Caco-2 (cell line): ENCODE results near the gene CAPN5. TPM values are rescaled to one million over a fixed set of nuclear protein-coding genes. Genes with fewer than 3 reads are reported as not detected.

Experiments used
- BruUV-seq: library from RNA; stranded (reverse); fragments of 400-500 nt; replicated peaks from 2 replicates; lab custom pipeline; 2021; lab: Mats Ljungman, UMichigan
- CTCF ChIA-PET: fragments of 300-600 bp; sonication (Branson Sonifier 250); formaldehyde crosslinking; loops from one replicate; lab custom pipeline; 2022; ENCODE audit warnings: antibody characterized with exemption; lab: Charles Lee
- POLR2A ChIA-PET: fragments of 300-600 bp; sonication (Branson Sonifier 250); formaldehyde crosslinking; loops from one replicate; lab custom pipeline; 2022; ENCODE audit warnings: antibody characterized with exemption; lab: Charles Lee
- DNase-seq, 2 experiments: peaks; one replicate each; pipeline versions ENCODE4 v3.0.0 to v3.0.0-alpha.2; 2020 to 2022
- H3K27me3 ChIP-seq: replicated peaks from 2 replicates; pipeline ENCODE4 v1.6.0; 2011; ENCODE audit warnings: low read length; ENCODE audit not compliant: control insufficient read depth, insufficient read depth
- H3K36me3 ChIP-seq: 2 replicates; pipeline ENCODE4 v1.5.1; 2011; ENCODE audit warnings: low read length; ENCODE audit not compliant: control insufficient read depth, insufficient read depth
- H3K4me1 ChIP-seq: fragments of 250-450 bp; sonication (Bioruptor Pico); 2 replicates; pipeline ENCODE4 v1.5.1; 2020; ENCODE audit warnings: mild to moderate bottlenecking
- H3K4me3 ChIP-seq: 2 replicates; pipeline ENCODE4 v1.5.1; 2011; ENCODE audit warnings: low read depth, mild to moderate bottlenecking, control low read depth, low read length
- H3K9me3 ChIP-seq: fragments of 250-450 bp; sonication (Bioruptor Pico); 2 replicates; pipeline ENCODE4 v1.5.1; 2020; ENCODE audit warnings: mild to moderate bottlenecking, moderate library complexity
- H3K27ac Mint-ChIP-seq: one replicate; pipeline ENCODE4 v1.8.0; 2022; ENCODE audit warnings: mixed read lengths; ENCODE audit not compliant: unreplicated experiment
- H3K27me3 Mint-ChIP-seq: one replicate; pipeline ENCODE4 v1.8.0; 2022; ENCODE audit warnings: mixed read lengths; ENCODE audit not compliant: insufficient read depth, unreplicated experiment
- H3K36me3 Mint-ChIP-seq: one replicate; pipeline ENCODE4 v1.8.0; 2022; ENCODE audit warnings: mild to moderate bottlenecking, mixed read lengths; ENCODE audit not compliant: insufficient read depth, unreplicated experiment
- H3K4me1 Mint-ChIP-seq: one replicate; pipeline ENCODE4 v1.8.0; 2022; ENCODE audit warnings: low read depth, mixed read lengths; ENCODE audit not compliant: unreplicated experiment
- H3K4me3 Mint-ChIP-seq: one replicate; pipeline ENCODE4 v1.8.0; 2022; ENCODE audit warnings: mild to moderate bottlenecking, moderate library complexity, mixed read lengths; ENCODE audit not compliant: unreplicated experiment
- H3K9me3 Mint-ChIP-seq: one replicate; pipeline ENCODE4 v1.8.0; 2022; ENCODE audit warnings: mixed read lengths; ENCODE audit not compliant: unreplicated experiment
- CTCF ChIP-seq, 2 experiments: fragments of 200-600 bp in 1 of 2; IDR thresholded peaks; 1 replicate in 1 of 2; 2 replicates in 1 of 2; pipeline versions ENCODE4 v1.5.1 to v1.8.0; 2011 to 2022; ENCODE audit warnings: antibody characterized with exemption in 1 of 2, control low read depth in 1 of 2, inconsistent platforms in 1 of 2, low read depth in 1 of 2, low read length in 1 of 2, mild to moderate bottlenecking in 1 of 2, moderate library complexity in 1 of 2; ENCODE audit not compliant: insufficient read depth in 1 of 2, severe bottlenecking in 1 of 2, unreplicated experiment in 1 of 2
- intact Hi-C: fragments of 100-400 bp; cut with micrococcal nuclease; formaldehyde crosslinking; loops from one replicate; pipeline ENCODE4 v1.10.0; 2022; ENCODE audit not compliant: unreplicated experiment
- total RNA-seq: library from RNA; stranded (reverse); gene quantifications from 2 replicates; pipeline ENCODE4 v1.2.3, GENCODE V29; 2022

The CAPN5 gene
- total RNA-seq, 1 experiment from 2014 or later = 21.2 TPM

GRCh38 chr11:77108436-77108835 is 41.7 kb downstream of the CAPN5 start:
- H3K9me3 Mint-ChIP-seq = no peaks in the 10 kb centered on the region
- ChIA-PET CTCF (interaction anchor here (1.1 to 2.4 kb wide), 2 partner anchors 17 to 19 kb away, joined by 4 to 12 read pairs; partner anchors contain the start of gene MYO7A), POLR2A (no interaction called here)
- no peak for DNase-seq
- no peaks in the 10 kb centered on the region for H3K4me1 ChIP-seq
- H3K27me3 ChIP-seq = no peaks in the 10 kb centered on the region
- BruUV-seq = no TSS peak
- H3K27me3 Mint-ChIP-seq = no peaks in the 10 kb centered on the region
- intact Hi-C loops = no loop called here
- H3K27ac Mint-ChIP-seq = no peak overlapping the region
- peaks cover 7% of the 10 kb centered on the region for H3K4me1 Mint-ChIP-seq
- no peak overlapping the region for H3K4me3 ChIP-seq
- TF ChIP-seq CTCF (IDR thresholded peaks at IDR 0.05; ENCODE audit: insufficient read depth in 1 of 2, low read depth in 1 of 2, low read length in 1 of 2, severe bottlenecking in 1 of 2, unreplicated experiment in 1 of 2) = no peak
- H3K9me3 ChIP-seq = no peaks in the 10 kb centered on the region
- H3K36me3 ChIP-seq = no peaks in the 10 kb centered on the region
- no peaks in the 10 kb centered on the region for H3K36me3 Mint-ChIP-seq
- no peak overlapping the region for H3K4me3 Mint-ChIP-seq

DNA sequence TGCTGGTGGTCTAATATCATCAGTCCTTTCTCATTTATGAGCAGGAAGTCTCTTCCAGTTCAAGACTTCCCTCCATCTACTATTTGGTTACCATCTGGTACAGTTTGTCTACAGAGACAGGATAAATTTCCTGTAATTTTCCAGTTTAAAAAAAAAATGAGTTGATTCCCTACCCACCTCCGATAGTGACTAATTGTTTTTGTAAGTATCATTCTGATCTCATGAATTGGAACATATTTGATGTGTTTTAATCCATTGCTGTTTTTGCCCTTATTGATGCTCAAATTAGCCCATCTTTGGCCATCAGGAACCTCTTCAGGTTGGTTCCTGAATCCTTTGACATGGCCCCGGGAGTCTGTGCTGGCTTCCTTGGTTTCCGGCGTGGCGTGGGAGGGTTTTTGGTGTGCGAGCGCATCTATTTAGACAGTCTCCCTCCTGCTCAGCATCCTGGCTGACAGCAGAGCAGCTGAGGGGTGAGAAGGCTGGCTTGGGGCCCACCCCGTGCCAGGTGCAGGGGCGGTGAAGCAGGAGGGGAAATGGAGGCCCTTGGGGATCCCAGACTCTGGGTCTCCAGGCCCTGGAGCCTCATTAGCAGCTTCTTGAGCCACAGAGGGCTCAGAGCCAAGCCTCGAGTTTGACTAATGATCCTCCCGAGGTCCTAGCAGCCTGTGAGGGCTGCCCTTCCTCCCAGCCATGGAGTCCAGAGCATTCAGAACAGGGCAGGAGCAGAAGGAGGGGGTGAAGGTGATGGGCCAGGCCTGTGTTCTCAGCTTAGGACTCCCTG is 42.7 kb downstream of the CAPN5 start:
- Mint-ChIP-seq H3K9me3 (no peaks in the 10 kb centered on the region), H3K27me3 (no peaks in the 10 kb centered on the region), H3K4me3 (no peak overlapping the region), H3K36me3 (no peaks in the 10 kb centered on the region), H3K4me1 (peaks cover 7% of the 10 kb centered on the region), H3K27ac (no peak overlapping the region)
- no peak for TF ChIP-seq CTCF (IDR thresholded peaks at IDR 0.05; ENCODE audit: insufficient read depth in 1 of 2, low read depth in 1 of 2, low read length in 1 of 2, severe bottlenecking in 1 of 2, unreplicated experiment in 1 of 2)
- ChIA-PET POLR2A (no interaction called here), CTCF (interaction anchor here (0.6 to 1.1 kb wide), 2 partner anchors 17 to 18 kb away, joined by 3 to 4 read pairs; no protein-coding TSS in a partner anchor)
- intact Hi-C loops = no loop called here
- no peaks in the 10 kb centered on the region for H3K9me3 ChIP-seq
- H3K4me3 ChIP-seq = no peak overlapping the region
- H3K4me1 ChIP-seq = no peaks in the 10 kb centered on the region
- DNase-seq = no peak
- no peaks in the 10 kb centered on the region for H3K36me3 ChIP-seq
- no peaks in the 10 kb centered on the region for H3K27me3 ChIP-seq
- BruUV-seq = no TSS peak

DNA sequence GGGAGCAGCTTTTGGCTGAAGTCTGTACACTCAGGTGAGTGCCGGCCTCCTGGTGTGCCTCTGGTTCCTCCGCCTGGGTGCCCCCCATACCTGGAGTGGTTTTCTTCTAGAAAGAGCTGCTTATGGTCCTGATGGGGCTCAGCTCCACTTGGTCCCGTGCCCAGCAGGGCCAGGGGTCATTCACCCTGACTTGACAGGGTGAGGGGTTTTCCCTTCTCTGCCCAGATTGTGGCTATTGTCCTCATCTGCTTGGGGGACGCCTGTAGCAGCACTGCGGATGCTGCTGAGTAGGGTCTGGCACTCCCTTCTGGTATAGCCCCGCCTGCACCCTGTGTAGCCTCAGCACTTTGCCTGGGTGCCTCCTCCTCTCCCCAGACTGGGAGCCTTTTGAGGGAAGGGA is 44.1 kb downstream of the CAPN5 start:
- intact Hi-C loops = no loop called here
- POLR2A ChIA-PET = no interaction called here

More for the DNA sequence above, 44.1 kb downstream of the CAPN5 start:
- Mint-ChIP-seq H3K27ac (no peak overlapping the region), H3K9me3 (no peaks in the 10 kb centered on the region), H3K27me3 (no peaks in the 10 kb centered on the region), H3K36me3 (no peaks in the 10 kb centered on the region), H3K4me3 (no peak overlapping the region), H3K4me1 (peaks cover 7% of the 10 kb centered on the region)
- no peaks in the 10 kb centered on the region for H3K36me3 ChIP-seq
- TF ChIP-seq CTCF (IDR thresholded peaks at IDR 0.05; ENCODE audit: insufficient read depth in 1 of 2, low read depth in 1 of 2, low read length in 1 of 2, severe bottlenecking in 1 of 2, unreplicated experiment in 1 of 2) = no peak
- no peak for DNase-seq
- no peaks in the 10 kb centered on the region for H3K27me3 ChIP-seq
- no peaks in the 10 kb centered on the region for H3K9me3 ChIP-seq
- no peak overlapping the region for H3K4me3 ChIP-seq
- H3K4me1 ChIP-seq = no peaks in the 10 kb centered on the region
- CTCF ChIA-PET = interaction anchor here (0.6 to 1.6 kb wide), 4 partner anchors 20 to 64 kb away, joined by 3 to 7 read pairs (median 3); no protein-coding TSS in a partner anchor
- no TSS peak for BruUV-seq
